Endothelial cell of umbilical vein (primary cell): ENCODE measurements around the gene SULT1A2.

Experiments
- EZH2 ChIP-seq: IDR thresholded peaks from 2 replicates; pipeline ENCODE4 v1.6.1; 2012; ENCODE audit warnings: borderline replicate concordance, low read depth, mild to moderate bottlenecking, moderate library complexity, low read length, inconsistent platforms; ENCODE audit not compliant: severe bottlenecking
- MYC ChIP-seq: IDR thresholded peaks from one replicate; pipeline ENCODE4 v1.6.1; 2011; ENCODE audit warnings: mild to moderate bottlenecking, low read depth, low read length
- POLR2A ChIP-seq: IDR thresholded peaks from 2 replicates; pipeline ENCODE4 v1.6.1; 2012; ENCODE audit warnings: low read depth, mild to moderate bottlenecking, control low read depth, low read length
- POLR2AphosphoS5 ChIP-seq: IDR thresholded peaks from 2 replicates; pipeline ENCODE4 v1.6.1; 2012; ENCODE audit warnings: low read depth, mild to moderate bottlenecking, control low read depth, low read length, moderate library complexity; ENCODE audit not compliant: insufficient read depth
- TF ChIP-seq, protein P1 (sequence below), 2 donors: IDR thresholded peaks; 1 replicate in 1 of 2; 2 replicates in 1 of 2; pipeline ENCODE4 v1.5.1; 2011; ENCODE audit warnings: low read length in 2 of 2, mild to moderate bottlenecking in 2 of 2, moderate library complexity in 2 of 2, control low read depth in 1 of 2, inconsistent platforms in 1 of 2, low read depth in 1 of 2; ENCODE audit not compliant: insufficient read depth in 1 of 2; ENCODE audit errors: extremely low read depth in 1 of 2
- TF ChIP-seq, protein P2 (sequence below): IDR thresholded peaks from 2 replicates; pipeline ENCODE4 v1.6.1; 2011; ENCODE audit not compliant: insufficient read depth, insufficient read length

DNA sequence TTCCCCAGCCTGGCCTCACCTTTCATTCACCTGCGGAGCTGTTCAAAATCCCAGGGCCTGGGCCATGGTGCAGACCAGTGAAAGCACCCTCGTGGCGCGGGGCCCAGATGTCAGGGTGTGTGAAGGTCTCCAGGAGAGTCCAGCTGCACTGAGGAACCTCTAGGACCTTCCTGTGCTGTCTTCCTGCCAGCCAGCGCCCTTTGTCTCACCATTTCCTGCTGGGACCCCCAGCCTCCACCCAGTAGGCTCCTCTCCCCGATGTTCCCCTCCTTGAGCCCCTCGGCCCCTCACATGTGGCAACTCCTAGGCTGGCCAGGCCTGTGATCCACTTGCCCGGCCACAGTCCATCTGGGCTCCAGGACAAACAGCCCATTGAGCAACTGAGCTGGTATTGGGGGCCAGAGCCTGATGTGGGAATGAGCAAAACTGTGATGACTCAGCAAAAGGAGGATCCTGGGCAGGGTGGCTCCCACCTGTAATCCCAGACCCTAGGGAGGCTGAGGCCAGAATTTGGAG is 677 bp downstream of the SULT1A2 start:
- TF ChIP-seq, protein P1, sequence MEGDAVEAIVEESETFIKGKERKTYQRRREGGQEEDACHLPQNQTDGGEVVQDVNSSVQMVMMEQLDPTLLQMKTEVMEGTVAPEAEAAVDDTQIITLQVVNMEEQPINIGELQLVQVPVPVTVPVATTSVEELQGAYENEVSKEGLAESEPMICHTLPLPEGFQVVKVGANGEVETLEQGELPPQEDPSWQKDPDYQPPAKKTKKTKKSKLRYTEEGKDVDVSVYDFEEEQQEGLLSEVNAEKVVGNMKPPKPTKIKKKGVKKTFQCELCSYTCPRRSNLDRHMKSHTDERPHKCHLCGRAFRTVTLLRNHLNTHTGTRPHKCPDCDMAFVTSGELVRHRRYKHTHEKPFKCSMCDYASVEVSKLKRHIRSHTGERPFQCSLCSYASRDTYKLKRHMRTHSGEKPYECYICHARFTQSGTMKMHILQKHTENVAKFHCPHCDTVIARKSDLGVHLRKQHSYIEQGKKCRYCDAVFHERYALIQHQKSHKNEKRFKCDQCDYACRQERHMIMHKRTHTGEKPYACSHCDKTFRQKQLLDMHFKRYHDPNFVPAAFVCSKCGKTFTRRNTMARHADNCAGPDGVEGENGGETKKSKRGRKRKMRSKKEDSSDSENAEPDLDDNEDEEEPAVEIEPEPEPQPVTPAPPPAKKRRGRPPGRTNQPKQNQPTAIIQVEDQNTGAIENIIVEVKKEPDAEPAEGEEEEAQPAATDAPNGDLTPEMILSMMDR (IDR thresholded peaks at IDR 0.05; ENCODE audit: extremely low read depth in 1 of 2, insufficient read depth in 1 of 2, low read depth in 1 of 2, low read length in 2 of 2) = no peak
- TF ChIP-seq POLR2A (no peak), EZH2 (no peak), MYC (no peak), POLR2AphosphoS5 (no peak)
- TF ChIP-seq, protein P2, sequence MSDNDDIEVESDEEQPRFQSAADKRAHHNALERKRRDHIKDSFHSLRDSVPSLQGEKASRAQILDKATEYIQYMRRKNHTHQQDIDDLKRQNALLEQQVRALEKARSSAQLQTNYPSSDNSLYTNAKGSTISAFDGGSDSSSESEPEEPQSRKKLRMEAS = no peak
